Keratinocyte (primary cell): ENCODE measurements around the gene SLC44A3. TPM values are rescaled to one million over a fixed set of nuclear protein-coding genes. Genes with fewer than 3 reads are reported as not detected.
A peak's percentile ranks its signal among the peaks of the same experiment; 100 is the strongest.

Source experiments
- DNase-seq: peaks from one replicate; pipeline ENCODE4 v3.0.0-alpha.2; 2011; ENCODE audit warnings: low read depth, missing footprints, low spot score
- FAIRE-seq: peaks from 2 replicates; lab custom pipeline; 2011; peaks lifted over from hg19 to GRCh38; lab: Jason Lieb, UNC
- H2AFZ ChIP-seq: 2 replicates; pipeline ENCODE4 v1.6.0; 2012; ENCODE audit warnings: low read length, control low read depth, inconsistent platforms; ENCODE audit not compliant: control insufficient read depth
- H3K27ac ChIP-seq: 2 replicates; pipeline ENCODE4 v1.5.1; 2011; ENCODE audit warnings: low read length; ENCODE audit not compliant: control insufficient read depth, insufficient read depth
- H3K27me3 ChIP-seq: 3 replicates; pipeline ENCODE4 v1.6.0; 2011; ENCODE audit warnings: low read length; ENCODE audit not compliant: control insufficient read depth, insufficient read depth; ENCODE audit errors: extremely low read depth
- H3K36me3 ChIP-seq, 2 experiments: 2 replicates in 1 of 2; 3 replicates in 1 of 2; pipeline ENCODE4 v1.5.1; 2011; ENCODE audit warnings: low read length in 2 of 2, mild to moderate bottlenecking in 1 of 2; ENCODE audit not compliant: control insufficient read depth in 2 of 2, insufficient read depth in 2 of 2; ENCODE audit errors: extremely low read depth in 1 of 2
- H3K4me1 ChIP-seq: 3 replicates; pipeline ENCODE4 v1.5.1; 2011; ENCODE audit warnings: low read length; ENCODE audit not compliant: control insufficient read depth, insufficient read depth; ENCODE audit errors: extremely low read depth
- H3K4me2 ChIP-seq: 3 replicates; pipeline ENCODE4 v1.6.0; 2011; ENCODE audit warnings: low read depth, low read length; ENCODE audit not compliant: control insufficient read depth, insufficient read depth; ENCODE audit errors: extremely low read depth
- H3K4me3 ChIP-seq, 3 experiments: fragments of 200-600 bp in 1 of 3; sonication (generic) in 1 of 3; 2 replicates in 2 of 3; 3 replicates in 1 of 3; pipeline ENCODE4 v1.5.1; 2011 to 2016; ENCODE audit warnings: low read length in 3 of 3, mild to moderate bottlenecking in 3 of 3, control low read depth in 2 of 3, inconsistent platforms in 1 of 3, low read depth in 1 of 3, mixed read lengths in 1 of 3, mixed run types in 1 of 3, moderate library complexity in 1 of 3; ENCODE audit not compliant: control insufficient read depth in 2 of 3, insufficient read depth in 2 of 3; ENCODE audit errors: extremely low read depth in 1 of 3
- H3K79me2 ChIP-seq: 2 replicates; pipeline ENCODE4 v1.6.0; 2012; ENCODE audit warnings: low read length; ENCODE audit not compliant: control insufficient read depth, insufficient read depth
- H3K9ac ChIP-seq: 3 replicates; pipeline ENCODE4 v1.6.0; 2011; ENCODE audit warnings: low read length; ENCODE audit not compliant: control insufficient read depth, insufficient read depth; ENCODE audit errors: extremely low read depth
- H3K9me1 ChIP-seq: 3 replicates; pipeline ENCODE4 v1.6.0; 2011; ENCODE audit warnings: low read length; ENCODE audit not compliant: control insufficient read depth, insufficient read depth; ENCODE audit errors: extremely low read depth
- H3K9me3 ChIP-seq: 2 replicates; pipeline ENCODE4 v1.5.1; 2012; ENCODE audit warnings: low read depth, low read length; ENCODE audit not compliant: control insufficient read depth
- H4K20me1 ChIP-seq: 3 replicates; pipeline ENCODE4 v1.6.0; 2011; ENCODE audit warnings: low read length; ENCODE audit not compliant: control insufficient read depth, insufficient read depth; ENCODE audit errors: extremely low read depth
- CTCF ChIP-seq, 3 experiments: IDR thresholded peaks in 1 of 3; conservative IDR thresholded peaks in 1 of 3; optimal IDR thresholded peaks in 1 of 3; 2 replicates in 2 of 3; 3 replicates in 1 of 3; pipeline versions ENCODE3 to v1.5.1; 2011; ENCODE audit warnings: low read length in 3 of 3, mild to moderate bottlenecking in 3 of 3, moderate library complexity in 2 of 3, control low read depth in 1 of 3, inconsistent platforms in 1 of 3; ENCODE audit not compliant: insufficient read depth in 2 of 3; ENCODE audit errors: extremely low read depth in 1 of 3
- EZH2 ChIP-seq: IDR thresholded peaks from one replicate; pipeline ENCODE4 v1.6.1; 2012; ENCODE audit warnings: inconsistent platforms, mild to moderate bottlenecking, low read length, moderate library complexity
- dilution Hi-C: fragments of 300-500 bp; cut with MboI; formaldehyde crosslinking; loops from one replicate; pipeline ENCODE4 v1.7.0; 2020; ENCODE audit warnings: low sequenced_read_pairs; ENCODE audit not compliant: extremely low pct_ligation_motif_present
- polyA plus RNA-seq, 5 experiments: library from polyadenylated mRNA; depleted of rRNA in 3 of 5; stranded (reverse) in 3 of 5; stranded (forward) in 1 of 5; unstranded in 1 of 5; fragments of >200 nt; gene quantifications; 1 replicate in 1 of 5; 2 replicates in 3 of 5; 3 replicates in 1 of 5; pipeline versions ENCODE4 v1.2.1 to v1.2.3, GENCODE V29; 2011 to 2012; ENCODE audit warnings: missing spikeins in 2 of 5, low read depth in 1 of 5, low replicate concordance in 1 of 5

The SLC44A3 gene
- polyA plus RNA-seq, 1 donor (not counting 4 experiments of a cell fraction or from before 2014, with no cell fraction given) = 7.3 TPM

- FAIRE-seq = no peak
- Histone ChIP-seq H3K79me2 (no peaks in the 10 kb centered on the region), H3K4me1 (peaks cover 14% of the 10 kb centered on the region), H2AFZ (no peak overlapping the region), H3K9me1 (no peaks in the 10 kb centered on the region), H3K27me3 (no peaks in the 10 kb centered on the region), H3K4me2 (no peak overlapping the region), H3K36me3 (no peaks in the 10 kb centered on the region), H3K9ac (no peak overlapping the region), H3K4me3 (no peak overlapping the region), H3K9me3 (no peaks in the 10 kb centered on the region), H3K27ac (no peak overlapping the region), H4K20me1 (no peaks in the 10 kb centered on the region)
- no peak for DNase-seq
- dilution Hi-C loops = no loop called here
- TF ChIP-seq CTCF (optimal IDR thresholded peaks at IDR 0.05 in 1 of 3, IDR thresholded peaks at IDR 0.05 in 1 of 3, conservative IDR thresholded peaks at IDR 0.05 in 1 of 3; ENCODE audit: extremely low read depth in 1 of 3, insufficient read depth in 2 of 3, low read length in 3 of 3) = no peak
- no peak for TF ChIP-seq EZH2
Observed at GRCh38 chr1:94790246-94790645, 29.9 kb upstream of the SLC44A3 start.

GRCh38 chr1:94790670-94791069 is 29.5 kb upstream of the SLC44A3 start:
- no peak for TF ChIP-seq CTCF (optimal IDR thresholded peaks at IDR 0.05 in 1 of 3, IDR thresholded peaks at IDR 0.05 in 1 of 3, conservative IDR thresholded peaks at IDR 0.05 in 1 of 3; ENCODE audit: extremely low read depth in 1 of 3, insufficient read depth in 2 of 3, low read length in 3 of 3)
- no peak for TF ChIP-seq EZH2
- no peak for DNase-seq
- H3K27me3 ChIP-seq = no peaks in the 10 kb centered on the region
- FAIRE-seq = peak; percentile 39
- dilution Hi-C loops = no loop called here
- H3K9me1 ChIP-seq = no peaks in the 10 kb centered on the region
- H4K20me1 ChIP-seq = no peaks in the 10 kb centered on the region
- no peaks in the 10 kb centered on the region for H3K9me3 ChIP-seq
- no peak overlapping the region for H3K4me3 ChIP-seq
- H3K27ac ChIP-seq = no peak overlapping the region
- H3K79me2 ChIP-seq = no peaks in the 10 kb centered on the region
- no peak overlapping the region for H3K4me2 ChIP-seq
- no peak overlapping the region for H3K9ac ChIP-seq
- H3K4me1 ChIP-seq = peaks cover 14% of the 10 kb centered on the region
- H2AFZ ChIP-seq = no peak overlapping the region
- H3K36me3 ChIP-seq = no peaks in the 10 kb centered on the region
